K562 (cell line): ENCODE measurements around the gene EPHB4. TPM values are rescaled to one million over a fixed set of nuclear protein-coding genes. Genes with fewer than 3 reads are reported as not detected.

Source experiments
- ARID1B ChIP-seq: fragments of 450-650 bp; IDR thresholded peaks from 2 replicates; pipeline ENCODE4 v1.6.1; 2016; ENCODE audit warnings: antibody characterized with exemption, mild to moderate bottlenecking, inconsistent platforms
- CEBPG ChIP-seq, 3 experiments: fragments of 200-800 bp in 1 of 3; sonication (Bioruptor generic) in 1 of 3; sonication (generic) in 1 of 3; formaldehyde crosslinking in 1 of 3; IDR thresholded peaks in 2 of 3; conservative IDR thresholded peaks in 1 of 3; 2 replicates each; pipeline versions ENCODE4 v1.6.1 to v1.8.0; 2016 to 2022; ENCODE audit warnings: missing compliant biosample characterization in 2 of 3, missing genetic modification characterization in 2 of 3, mild to moderate bottlenecking in 1 of 3, missing genetic modification reagents in 1 of 3
- GATA2 ChIP-seq: sonication (generic); formaldehyde crosslinking; IDR thresholded peaks from 2 replicates; pipeline ENCODE4 v1.4.0; 2020; ENCODE audit warnings: mild to moderate bottlenecking, missing genetic modification reagents
- PHTF2 ChIP-seq: fragments of 250-450 bp; sonication (Bioruptor Pico); IDR thresholded peaks from 2 replicates; pipeline ENCODE4 v1.5.0; 2021; ENCODE audit warnings: mild to moderate bottlenecking
- PYGO2 ChIP-seq: fragments of 450-650 bp; IDR thresholded peaks from 2 replicates; pipeline ENCODE4 v1.6.1; 2016; ENCODE audit warnings: mild to moderate bottlenecking, missing genetic modification characterization, moderate library complexity, missing compliant biosample characterization
- SUPT5H ChIP-seq: fragments of 450-650 bp; IDR thresholded peaks from 2 replicates; pipeline ENCODE4 v1.6.1; 2016
- ZNF12 ChIP-seq: sonication (generic); formaldehyde crosslinking; IDR thresholded peaks from 2 replicates; pipeline ENCODE4 v1.4.0; 2020; ENCODE audit warnings: mild to moderate bottlenecking, missing genetic modification reagents
- ZNF23 ChIP-seq: fragments of 250-450 bp; sonication (Bioruptor Pico); IDR thresholded peaks from 2 replicates; pipeline ENCODE4 v1.4.0; 2020; ENCODE audit warnings: mild to moderate bottlenecking
- polyA plus RNA-seq, 8 experiments: library from polyadenylated mRNA; depleted of rRNA in 4 of 8; stranded (reverse) in 5 of 8; unstranded in 3 of 8; fragments of >200 nt; fragmentation: Nextera tagmentation in 2 of 8; fragmentation: Illumina TruSeq in 1 of 8; extraction: Ambion mirVana in 2 of 8; extraction: Trizol in 1 of 8; gene quantifications; 2 replicates each; pipeline versions ENCODE4 v1.2.1 to v1.2.3, GENCODE V29; 2011 to 2014; ENCODE audit warnings: inconsistent platforms in 1 of 8, missing spikeins in 1 of 8
- total RNA-seq, 7 experiments: library from RNA; depleted of rRNA in 6 of 7; stranded (reverse); fragments of >200 nt in 6 of 7; fragmentation: Illumina TruSeq in 2 of 7; extraction: Trizol in 2 of 7; gene quantifications; 2 replicates each; pipeline versions ENCODE4 v1.2.1 to v1.2.3, GENCODE V29; 2011 to 2021; ENCODE audit warnings: low replicate concordance in 1 of 7
- TF ChIP-seq, protein P1 (sequence below): fragments of 450-650 bp; IDR thresholded peaks from 2 replicates; pipeline ENCODE4 v1.6.1; 2016; ENCODE audit warnings: mild to moderate bottlenecking, moderate library complexity
- TF ChIP-seq, protein P2 (sequence below): sonication (generic); formaldehyde crosslinking; IDR thresholded peaks from 2 replicates; pipeline ENCODE4 v1.8.0; 2022; ENCODE audit warnings: mild to moderate bottlenecking, missing genetic modification reagents
- TF ChIP-seq, protein P3 (sequence below): IDR thresholded peaks from 2 replicates; pipeline ENCODE4 v1.6.1; 2012; ENCODE audit warnings: low read depth, low read length, improper control_type of control experiment, borderline replicate concordance

The EPHB4 gene
- total and polyA plus RNA-seq, 9 of the 15 experiments (the other 6 are each of a cell fraction or from before 2014, with no cell fraction given) = 1.2 to 82.1 (median 37.9) TPM

DNA sequence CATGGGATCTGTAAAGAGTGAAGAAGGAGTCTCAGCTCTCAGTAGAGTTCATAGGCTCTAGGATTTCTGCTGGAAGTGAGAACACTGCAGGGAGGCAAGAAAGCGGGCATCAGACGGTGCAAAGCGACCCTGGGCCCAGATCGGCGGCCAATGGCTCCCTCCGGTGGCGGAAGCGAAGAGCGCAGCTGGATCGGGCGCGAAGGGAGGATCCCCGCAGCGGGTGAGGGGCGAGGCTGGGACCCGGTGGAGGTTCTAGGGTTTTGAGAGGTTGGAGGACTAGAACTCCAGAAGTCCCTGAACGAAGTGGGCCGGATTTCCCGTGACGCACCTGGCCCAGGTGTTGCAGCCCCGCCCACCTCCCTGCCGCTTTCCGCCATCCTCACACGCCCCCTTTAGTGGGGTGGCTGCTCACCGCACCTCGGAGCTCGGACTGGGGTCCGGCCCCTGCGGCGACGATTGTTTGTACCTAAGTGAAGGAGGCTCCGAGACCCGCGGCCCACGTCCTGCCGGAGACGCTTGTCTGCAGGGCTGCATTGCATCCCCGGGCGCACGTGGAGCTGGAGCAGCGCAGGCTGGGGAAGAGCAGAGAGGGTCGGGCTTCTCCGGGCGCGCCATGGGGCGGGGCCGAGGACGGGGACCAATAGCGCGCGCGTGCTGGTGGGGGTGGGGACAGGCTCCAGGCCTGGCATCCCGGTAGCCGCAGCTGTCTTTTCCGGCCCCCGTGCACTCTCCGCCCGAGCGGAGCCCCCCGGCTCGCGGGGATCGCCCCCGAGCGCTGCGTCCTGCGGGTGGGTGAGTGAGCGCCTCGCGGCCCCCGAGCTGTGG lies 24.9 kb upstream of the EPHB4 start, which contains the start of gene SLC12A9 (continued):
- TF ChIP-seq, protein P1, sequence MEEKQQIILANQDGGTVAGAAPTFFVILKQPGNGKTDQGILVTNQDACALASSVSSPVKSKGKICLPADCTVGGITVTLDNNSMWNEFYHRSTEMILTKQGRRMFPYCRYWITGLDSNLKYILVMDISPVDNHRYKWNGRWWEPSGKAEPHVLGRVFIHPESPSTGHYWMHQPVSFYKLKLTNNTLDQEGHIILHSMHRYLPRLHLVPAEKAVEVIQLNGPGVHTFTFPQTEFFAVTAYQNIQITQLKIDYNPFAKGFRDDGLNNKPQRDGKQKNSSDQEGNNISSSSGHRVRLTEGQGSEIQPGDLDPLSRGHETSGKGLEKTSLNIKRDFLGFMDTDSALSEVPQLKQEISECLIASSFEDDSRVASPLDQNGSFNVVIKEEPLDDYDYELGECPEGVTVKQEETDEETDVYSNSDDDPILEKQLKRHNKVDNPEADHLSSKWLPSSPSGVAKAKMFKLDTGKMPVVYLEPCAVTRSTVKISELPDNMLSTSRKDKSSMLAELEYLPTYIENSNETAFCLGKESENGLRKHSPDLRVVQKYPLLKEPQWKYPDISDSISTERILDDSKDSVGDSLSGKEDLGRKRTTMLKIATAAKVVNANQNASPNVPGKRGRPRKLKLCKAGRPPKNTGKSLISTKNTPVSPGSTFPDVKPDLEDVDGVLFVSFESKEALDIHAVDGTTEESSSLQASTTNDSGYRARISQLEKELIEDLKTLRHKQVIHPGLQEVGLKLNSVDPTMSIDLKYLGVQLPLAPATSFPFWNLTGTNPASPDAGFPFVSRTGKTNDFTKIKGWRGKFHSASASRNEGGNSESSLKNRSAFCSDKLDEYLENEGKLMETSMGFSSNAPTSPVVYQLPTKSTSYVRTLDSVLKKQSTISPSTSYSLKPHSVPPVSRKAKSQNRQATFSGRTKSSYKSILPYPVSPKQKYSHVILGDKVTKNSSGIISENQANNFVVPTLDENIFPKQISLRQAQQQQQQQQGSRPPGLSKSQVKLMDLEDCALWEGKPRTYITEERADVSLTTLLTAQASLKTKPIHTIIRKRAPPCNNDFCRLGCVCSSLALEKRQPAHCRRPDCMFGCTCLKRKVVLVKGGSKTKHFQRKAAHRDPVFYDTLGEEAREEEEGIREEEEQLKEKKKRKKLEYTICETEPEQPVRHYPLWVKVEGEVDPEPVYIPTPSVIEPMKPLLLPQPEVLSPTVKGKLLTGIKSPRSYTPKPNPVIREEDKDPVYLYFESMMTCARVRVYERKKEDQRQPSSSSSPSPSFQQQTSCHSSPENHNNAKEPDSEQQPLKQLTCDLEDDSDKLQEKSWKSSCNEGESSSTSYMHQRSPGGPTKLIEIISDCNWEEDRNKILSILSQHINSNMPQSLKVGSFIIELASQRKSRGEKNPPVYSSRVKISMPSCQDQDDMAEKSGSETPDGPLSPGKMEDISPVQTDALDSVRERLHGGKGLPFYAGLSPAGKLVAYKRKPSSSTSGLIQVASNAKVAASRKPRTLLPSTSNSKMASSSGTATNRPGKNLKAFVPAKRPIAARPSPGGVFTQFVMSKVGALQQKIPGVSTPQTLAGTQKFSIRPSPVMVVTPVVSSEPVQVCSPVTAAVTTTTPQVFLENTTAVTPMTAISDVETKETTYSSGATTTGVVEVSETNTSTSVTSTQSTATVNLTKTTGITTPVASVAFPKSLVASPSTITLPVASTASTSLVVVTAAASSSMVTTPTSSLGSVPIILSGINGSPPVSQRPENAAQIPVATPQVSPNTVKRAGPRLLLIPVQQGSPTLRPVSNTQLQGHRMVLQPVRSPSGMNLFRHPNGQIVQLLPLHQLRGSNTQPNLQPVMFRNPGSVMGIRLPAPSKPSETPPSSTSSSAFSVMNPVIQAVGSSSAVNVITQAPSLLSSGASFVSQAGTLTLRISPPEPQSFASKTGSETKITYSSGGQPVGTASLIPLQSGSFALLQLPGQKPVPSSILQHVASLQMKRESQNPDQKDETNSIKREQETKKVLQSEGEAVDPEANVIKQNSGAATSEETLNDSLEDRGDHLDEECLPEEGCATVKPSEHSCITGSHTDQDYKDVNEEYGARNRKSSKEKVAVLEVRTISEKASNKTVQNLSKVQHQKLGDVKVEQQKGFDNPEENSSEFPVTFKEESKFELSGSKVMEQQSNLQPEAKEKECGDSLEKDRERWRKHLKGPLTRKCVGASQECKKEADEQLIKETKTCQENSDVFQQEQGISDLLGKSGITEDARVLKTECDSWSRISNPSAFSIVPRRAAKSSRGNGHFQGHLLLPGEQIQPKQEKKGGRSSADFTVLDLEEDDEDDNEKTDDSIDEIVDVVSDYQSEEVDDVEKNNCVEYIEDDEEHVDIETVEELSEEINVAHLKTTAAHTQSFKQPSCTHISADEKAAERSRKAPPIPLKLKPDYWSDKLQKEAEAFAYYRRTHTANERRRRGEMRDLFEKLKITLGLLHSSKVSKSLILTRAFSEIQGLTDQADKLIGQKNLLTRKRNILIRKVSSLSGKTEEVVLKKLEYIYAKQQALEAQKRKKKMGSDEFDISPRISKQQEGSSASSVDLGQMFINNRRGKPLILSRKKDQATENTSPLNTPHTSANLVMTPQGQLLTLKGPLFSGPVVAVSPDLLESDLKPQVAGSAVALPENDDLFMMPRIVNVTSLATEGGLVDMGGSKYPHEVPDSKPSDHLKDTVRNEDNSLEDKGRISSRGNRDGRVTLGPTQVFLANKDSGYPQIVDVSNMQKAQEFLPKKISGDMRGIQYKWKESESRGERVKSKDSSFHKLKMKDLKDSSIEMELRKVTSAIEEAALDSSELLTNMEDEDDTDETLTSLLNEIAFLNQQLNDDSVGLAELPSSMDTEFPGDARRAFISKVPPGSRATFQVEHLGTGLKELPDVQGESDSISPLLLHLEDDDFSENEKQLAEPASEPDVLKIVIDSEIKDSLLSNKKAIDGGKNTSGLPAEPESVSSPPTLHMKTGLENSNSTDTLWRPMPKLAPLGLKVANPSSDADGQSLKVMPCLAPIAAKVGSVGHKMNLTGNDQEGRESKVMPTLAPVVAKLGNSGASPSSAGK = peak; percentile 93
- TF ChIP-seq ARID1B = peak; percentile 26; the same call in 1 of the 2 replicates
- TF ChIP-seq PHTF2 (CRISPR knock-in tag) = no peak
- TF ChIP-seq, protein P2, sequence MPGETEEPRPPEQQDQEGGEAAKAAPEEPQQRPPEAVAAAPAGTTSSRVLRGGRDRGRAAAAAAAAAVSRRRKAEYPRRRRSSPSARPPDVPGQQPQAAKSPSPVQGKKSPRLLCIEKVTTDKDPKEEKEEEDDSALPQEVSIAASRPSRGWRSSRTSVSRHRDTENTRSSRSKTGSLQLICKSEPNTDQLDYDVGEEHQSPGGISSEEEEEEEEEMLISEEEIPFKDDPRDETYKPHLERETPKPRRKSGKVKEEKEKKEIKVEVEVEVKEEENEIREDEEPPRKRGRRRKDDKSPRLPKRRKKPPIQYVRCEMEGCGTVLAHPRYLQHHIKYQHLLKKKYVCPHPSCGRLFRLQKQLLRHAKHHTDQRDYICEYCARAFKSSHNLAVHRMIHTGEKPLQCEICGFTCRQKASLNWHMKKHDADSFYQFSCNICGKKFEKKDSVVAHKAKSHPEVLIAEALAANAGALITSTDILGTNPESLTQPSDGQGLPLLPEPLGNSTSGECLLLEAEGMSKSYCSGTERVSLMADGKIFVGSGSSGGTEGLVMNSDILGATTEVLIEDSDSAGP = no peak
- no peak for TF ChIP-seq GATA2
- TF ChIP-seq, protein P3, sequence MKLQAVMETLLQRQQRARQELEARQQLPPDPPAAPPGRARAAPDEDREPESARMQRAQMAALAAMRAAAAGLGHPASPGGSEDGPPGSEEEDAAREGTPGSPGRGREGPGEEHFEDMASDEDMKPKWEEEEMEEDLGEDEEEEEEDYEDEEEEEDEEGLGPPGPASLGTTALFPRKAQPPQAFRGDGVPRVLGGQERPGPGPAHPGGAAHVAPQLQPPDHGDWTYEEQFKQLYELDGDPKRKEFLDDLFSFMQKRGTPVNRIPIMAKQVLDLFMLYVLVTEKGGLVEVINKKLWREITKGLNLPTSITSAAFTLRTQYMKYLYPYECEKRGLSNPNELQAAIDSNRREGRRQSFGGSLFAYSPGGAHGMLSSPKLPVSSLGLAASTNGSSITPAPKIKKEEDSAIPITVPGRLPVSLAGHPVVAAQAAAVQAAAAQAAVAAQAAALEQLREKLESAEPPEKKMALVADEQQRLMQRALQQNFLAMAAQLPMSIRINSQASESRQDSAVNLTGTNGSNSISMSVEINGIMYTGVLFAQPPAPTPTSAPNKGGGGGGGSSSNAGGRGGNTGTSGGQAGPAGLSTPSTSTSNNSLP = no peak
- TF ChIP-seq CEBPG (CRISPR knock-in tag; IDR thresholded peaks at IDR 0.05) = no peak
- TF ChIP-seq CEBPG (tag; conservative IDR thresholded peaks at IDR 0.05 in 1 of 2, IDR thresholded peaks at IDR 0.05 in 1 of 2) = 0 out of 4 replicates have a peak, but pooled peaks of 1 of the 2 experiments have one; percentile 10
- TF ChIP-seq ZNF23 (CRISPR knock-in tag) = no peak
- no peak for TF ChIP-seq PYGO2
- peak; percentile 54; the same call in 1 of the 2 replicates for TF ChIP-seq SUPT5H
- peak; percentile 85; the same call in 1 of the 2 replicates for TF ChIP-seq ZNF12
